HCEC 1CT (cell line): ENCODE data around the gene CD101.

ENCODE experiments used
- DNase-seq: peaks from one replicate; pipeline ENCODE4 v3.0.0-alpha.2; 2017

Gene CD101

DNA sequence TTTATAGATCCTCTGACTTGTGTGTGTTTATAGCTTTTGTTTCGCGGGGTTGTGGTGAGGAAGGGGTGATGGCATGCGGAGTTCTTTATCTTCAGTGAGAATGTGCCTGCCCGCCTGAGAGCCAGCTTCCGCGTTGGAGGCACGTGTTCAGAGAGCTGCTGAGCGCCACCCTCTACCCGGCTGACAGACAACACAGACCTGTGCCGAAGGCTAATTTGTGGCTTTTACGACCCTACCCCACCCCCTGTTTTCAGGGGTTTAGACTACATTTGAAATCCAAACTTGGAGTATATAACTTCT lies 14.4 kb upstream of the CD101 start:
- DNase-seq = no peak

DNA sequence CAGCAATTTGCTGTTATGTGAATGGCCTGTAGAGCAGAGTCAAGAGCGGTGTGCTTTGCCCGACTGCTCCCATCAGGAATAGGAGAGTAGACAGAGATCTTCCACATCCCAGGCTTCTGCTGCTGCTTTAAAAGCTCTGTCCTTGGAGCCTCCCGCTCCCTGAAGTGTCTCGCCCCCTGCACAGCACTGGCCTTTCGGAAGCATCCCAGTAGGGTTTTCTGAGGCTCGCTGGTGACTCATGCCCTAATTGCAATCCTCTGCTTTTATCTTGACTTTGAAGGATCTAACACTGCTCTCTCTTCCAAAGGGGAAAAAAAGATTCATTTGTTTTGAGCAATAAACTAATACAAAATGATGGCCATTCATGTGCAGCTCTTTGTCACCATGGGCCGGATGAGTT lies 13.3 kb upstream of the CD101 start:
- DNase-seq = no peak

DNA sequence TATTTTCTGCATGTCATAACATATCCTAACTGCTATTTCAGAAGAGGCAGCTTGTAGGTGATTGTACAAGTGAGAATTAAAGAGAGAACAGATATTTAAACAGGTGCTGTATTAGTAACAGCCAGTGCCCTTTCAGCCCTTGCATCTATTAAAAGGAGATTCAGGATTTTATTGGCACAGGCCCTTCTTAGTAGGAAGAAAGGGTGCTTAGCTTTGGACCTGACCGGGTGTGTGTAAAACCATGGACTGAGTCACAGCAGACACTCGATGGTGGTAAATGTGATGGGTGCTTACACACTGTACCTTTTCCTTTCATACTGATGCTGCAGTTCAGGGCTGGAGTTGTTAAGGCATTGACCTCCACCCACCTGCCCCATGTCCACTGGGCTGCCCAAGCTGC lies 12.7 kb upstream of the CD101 start:
- DNase-seq = no peak

DNA sequence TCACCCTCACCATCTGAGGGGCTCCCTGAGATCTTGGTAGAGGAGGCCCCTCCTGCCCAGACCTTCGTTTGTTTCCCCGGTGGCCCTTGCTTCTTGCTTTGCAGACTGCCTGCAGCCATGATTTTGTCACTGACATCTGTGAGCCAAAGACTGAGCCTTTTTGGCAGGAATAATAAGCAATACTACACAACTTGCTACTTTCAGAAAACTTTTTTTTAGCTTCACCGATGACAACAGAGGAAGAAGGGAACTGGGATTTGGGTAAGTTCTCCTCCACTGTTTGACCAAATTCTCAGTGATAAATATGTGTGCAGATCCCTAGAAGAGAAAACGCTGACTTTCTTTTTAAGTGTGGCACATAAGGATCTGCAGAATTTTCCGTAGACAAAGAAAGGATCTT lies 11.7 kb upstream of the CD101 start:
- no peak for DNase-seq

DNA sequence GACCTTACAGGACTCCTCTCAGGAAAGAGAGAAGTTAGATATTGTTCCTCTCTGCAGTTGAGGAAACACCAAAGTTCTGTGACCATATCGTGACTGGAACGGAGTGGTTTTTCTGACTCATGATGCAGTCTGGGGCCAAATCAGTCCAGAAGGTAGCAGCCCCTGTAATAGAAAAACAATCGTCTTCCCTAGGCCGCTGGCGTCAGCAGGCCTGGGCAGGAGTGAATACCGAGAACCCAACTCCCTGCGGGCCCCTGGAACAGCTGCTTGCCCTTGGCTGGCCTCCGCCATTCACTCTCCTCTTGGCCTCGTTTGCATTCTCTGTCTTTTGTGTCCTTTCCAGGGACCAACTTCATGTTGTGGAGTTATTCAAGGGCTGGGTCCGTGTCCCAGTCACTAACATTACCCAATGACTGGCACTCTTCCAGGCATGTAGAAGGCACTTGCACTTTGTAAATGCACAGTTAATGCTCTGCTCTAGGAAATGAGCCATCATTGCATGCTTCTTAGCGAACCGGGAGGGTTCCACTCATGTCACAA lies 10.9 kb upstream of the CD101 start:
- DNase-seq = no peak

DNA sequence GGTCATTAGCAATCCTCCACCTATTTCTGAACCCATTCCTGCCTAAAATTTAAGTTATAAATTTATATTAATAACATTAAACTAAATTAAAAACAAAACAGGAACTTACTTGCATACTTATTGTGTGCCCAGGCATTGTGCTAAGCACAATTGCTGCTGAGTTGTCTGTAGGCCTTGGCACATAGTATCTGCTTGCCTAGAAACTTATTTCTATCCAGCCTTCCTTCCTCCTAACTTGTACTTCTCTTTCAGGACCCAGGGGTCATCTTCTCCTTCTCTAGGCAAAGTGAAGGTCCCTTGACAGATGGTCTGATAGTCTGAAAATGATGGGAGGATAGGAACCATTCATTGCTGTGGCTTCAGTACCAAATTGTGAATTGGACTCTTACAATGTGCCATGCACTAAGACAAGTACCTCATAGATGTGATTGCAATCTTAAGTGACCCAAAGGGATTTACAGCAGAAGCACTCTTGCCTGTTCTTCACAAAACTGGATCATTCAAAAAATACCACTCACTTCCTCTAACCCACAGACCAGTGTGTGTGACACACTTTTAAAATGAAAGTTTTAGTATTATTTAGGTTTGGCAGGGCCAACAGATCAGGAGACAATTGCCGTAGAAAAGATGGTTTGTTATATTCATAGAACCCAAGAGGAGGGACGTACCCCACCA lies 10.3 kb upstream of the CD101 start:
- DNase-seq = no peak

DNA sequence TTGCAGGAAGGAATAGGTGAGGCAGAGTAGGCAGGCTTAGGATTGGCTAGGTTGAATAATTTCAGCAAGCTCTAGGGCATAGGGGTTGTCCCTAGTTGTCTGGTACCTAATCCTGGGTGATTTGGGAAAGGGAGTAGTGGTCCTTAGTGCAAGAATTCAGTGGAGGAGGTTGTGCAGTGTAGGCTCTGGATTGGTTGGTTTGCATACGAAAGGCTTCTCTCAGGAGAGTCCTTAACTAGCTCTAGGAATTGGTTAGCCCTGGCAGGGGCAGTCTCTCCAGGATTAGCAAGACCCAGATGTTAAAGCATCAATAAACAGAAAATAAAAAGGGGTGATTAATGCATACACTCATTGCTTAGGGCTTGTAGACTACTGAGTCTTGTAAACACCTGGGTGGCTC lies 9.6 kb upstream of the CD101 start:
- DNase-seq = no peak

DNA sequence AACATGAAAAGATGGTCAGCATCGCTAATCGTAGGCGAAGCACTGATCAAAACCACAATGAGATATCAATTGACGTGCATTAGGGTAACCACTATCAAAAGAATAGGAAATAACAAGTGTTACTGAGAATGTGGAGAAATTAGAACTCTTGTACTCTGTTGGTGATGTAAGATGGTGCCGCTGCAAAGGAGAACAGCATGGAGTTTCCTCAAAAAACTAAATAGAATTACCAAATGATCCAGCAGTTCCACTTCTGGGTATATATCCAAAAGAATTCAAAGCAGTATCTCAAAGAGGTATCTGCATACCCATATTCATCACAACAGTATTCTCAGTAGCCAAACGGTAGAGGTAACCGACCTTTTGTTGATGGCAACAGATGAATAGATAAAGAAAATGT lies 8.3 kb upstream of the CD101 start:
- no peak for DNase-seq

DNA sequence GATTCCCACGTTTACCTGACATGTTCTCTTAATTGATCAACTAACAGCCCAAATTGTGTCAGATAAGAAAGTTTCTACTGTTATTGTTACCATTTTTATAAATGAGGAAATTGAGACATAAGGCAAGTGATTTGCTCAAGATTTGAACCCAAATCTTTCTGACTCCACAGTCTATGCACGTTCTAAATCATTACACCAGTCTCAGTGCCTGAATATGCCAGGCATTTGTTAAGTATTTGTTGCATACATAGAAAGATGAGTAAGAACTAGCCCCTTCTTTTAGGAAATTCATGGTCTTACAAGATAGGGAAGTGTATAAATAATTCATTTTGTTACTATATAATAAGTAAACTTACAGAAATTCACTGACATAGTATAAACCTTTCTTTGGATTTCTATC lies 7.1 kb upstream of the CD101 start:
- DNase-seq = no peak

DNA sequence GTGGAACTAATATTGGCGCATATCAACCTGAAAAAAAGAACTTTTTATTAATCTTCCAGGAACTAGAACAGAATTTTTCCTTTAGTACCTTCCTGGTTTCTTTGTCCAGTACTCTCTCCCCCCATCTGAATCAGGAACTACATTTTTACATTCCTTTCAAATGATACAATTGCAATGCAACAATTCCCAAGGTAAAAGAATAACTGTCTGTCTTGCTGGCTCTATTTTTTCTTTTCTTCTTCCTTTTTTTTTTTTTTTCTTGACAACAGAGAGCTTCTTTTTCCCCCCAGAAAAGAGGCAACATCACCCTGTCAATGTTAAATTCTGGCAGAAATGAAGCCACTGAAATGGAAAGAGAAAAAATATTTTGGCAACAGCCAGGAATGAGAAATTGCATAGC lies 4.5 kb upstream of the CD101 start:
- no peak for DNase-seq

DNA sequence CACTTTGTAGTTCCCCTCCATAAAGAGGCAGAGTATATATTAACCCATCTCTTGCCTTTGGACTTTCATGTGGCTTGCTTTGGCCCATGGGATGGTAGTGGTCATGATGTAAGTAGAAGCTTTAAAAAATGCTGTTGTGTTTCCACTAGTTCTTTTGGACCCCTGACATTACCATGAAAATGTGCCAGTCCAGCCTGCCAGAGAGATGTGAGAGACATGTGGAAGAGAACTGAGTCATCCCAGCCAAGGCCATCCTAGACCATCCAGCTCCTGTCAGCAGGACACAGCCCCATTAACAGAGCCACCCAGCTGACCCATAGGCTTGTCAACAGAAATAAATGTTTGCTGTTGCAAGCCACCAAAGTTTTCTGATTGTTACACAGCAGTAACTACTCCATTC lies 3.9 kb upstream of the CD101 start:
- DNase-seq = no peak

DNA sequence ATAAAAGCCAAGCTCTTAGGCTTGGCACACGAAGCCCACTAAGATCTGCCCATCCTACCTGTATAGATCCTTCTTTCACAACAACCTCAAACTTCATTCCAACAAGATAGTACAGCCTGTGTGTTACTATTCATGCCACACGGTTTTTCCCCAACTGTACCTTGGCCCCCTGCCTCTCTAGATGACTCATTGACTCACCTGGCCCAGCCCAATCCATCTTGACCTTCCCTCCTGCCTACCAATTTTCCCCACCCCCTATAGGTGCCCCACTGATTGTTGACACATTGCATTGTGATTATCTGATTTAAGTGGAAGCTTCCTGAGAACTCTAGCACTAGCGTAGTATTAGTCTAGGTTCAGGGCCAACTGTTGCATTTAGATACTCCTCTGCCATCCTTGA lies 2.0 kb upstream of the CD101 start:
- no peak for DNase-seq

DNA sequence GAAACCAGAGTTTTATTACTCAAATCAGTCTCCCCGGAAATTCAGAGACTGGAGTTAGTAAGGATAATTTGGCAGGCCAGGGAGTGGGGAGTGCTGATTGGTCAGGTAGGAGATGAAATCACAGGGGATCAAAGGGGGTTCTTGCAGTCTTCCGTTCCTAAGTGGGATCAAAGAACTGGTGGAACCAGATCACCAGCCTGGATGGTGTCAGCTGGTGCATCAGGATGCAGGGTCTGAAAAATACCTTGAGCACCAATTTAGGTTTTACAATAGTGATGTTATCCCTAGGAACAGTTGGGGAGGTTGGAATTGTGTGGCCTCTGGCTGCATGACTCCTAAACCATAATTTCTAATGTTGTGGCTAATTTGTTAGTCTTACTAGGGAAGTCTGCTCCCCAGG lies 1.4 kb upstream of the CD101 start:
- no peak for DNase-seq

DNA sequence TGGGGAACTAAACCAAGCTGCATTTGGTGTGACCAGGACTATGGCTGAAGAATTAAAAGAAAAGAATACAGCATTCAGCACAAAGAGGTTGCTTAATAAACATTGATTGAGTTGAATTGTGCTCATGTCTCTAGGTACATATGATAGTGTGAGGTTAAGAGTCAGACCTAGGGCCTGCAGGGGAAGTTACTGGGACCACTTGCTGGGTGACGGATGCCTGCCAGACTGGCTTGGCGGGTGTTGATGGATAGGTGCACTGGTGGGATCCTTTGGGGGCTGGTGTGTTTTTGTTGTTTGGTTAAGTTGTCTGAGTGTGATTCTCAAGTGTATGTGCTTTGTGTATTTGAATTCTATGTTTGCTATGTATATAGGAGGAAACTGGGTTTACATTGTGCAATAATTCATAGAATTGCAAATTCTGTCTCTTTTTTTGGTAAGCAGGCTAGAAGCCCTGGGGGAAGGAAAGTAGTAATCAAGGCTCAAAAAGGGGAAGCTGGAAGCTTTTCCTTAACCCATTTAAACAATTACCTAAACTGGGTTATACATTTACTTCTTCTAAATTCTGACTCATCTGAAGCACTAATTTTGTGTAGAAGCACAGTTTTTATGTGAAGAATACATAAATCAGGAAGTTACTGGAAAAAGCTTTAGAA lies 1.8 kb downstream of the CD101 start:
- no peak for DNase-seq

DNA sequence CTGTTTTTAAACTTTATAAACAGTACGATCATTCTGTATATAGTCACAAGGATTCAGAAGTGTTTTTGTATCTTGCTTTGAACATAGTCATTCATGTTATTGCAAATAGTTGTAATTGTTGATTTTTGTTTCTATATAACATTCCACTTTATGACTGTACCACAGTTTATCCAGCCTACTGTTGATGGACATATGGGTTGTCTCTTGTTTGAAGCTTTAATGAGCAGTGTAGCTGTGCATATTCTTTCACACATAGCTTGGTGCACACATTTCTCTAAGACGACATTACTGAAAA lies 6.1 kb downstream of the CD101 start:
- no peak for DNase-seq

DNA sequence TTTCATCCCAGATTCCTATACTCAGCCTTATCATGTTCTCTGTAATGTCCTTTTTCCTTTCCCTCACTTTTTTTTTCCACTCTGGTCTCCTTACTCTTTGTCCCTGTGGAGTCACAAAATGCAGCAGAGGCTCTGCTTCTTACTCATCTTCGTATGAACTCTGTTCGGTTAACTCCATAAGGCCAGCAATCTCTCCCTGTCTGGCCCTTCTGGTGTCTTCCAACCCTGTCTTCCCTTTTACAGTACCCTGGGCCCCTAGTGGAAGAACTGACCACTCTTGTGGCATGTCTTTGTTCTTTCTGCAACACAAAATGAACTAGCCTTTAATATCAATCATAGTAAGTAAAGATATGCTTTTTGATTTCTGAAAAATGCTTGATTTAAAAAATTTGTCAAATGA lies 7.1 kb downstream of the CD101 start:
- DNase-seq = no peak

DNA sequence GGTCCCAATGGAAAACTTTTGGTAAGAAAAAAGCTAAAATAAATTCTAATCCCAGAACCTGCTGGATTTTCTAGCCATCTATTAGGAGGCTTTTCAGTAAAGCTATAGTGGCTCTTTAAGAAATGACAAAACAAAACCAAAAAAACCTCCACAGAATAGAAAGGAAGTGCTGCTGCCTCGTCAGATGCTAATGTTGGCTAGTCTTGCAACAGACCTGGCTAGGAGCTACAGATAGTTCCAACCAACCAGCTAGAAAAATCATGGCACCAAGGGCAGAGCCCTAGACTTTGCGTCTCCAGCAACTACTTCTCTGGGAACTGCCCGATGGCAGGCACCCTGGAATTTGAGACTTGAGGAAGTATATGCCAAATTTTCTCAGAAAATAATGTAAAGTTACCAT lies 7.6 kb downstream of the CD101 start:
- no peak for DNase-seq

DNA sequence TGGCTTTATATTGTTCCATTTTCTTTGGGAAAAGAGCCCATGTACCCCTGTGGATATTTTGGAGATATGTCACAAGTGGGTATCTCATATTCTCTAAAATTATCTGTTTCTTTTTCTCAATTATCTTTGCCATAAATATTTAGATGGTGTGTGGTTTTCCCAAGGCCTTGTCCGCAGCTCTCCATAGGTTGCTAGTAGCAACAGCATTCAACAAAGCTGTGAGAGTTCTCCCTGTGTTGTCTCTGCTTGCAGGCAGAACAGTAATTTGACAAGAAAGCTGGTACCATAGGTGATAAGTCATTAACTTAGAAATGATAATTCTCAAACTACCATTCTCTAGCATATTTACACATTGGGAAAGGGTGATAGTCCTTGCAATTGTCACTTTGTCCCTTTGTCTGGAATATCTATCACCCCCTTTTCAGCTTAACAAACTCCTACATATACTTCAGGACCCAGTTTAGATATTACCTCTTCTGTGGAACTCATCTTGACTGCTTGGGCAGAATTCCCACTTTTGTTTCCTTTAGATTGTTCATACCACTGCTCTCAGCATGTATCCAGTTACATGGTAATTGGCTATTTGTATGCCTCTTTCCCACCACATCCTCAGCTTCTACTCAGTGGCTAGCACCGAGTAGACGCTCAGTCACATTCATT lies 8.9 kb downstream of the CD101 start:
- DNase-seq = no peak

DNA sequence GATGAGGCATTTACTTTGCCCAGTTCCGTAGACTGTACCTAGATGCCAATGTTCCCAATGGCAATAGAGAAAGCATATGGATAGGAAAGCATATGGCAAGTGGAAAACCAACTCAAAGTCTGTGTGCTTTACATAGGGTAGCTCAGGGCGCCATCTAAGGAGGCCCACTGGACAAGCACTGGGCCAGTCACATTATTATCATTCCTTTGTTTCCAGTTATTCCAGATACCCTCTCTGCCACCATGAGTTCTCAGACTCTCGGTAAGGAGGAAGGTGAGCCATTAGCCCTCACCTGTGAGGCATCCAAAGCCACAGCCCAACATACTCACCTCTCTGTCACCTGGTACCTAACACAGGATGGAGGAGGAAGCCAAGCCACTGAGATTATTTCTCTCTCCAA lies 9.8 kb downstream of the CD101 start:
- no peak for DNase-seq

DNA sequence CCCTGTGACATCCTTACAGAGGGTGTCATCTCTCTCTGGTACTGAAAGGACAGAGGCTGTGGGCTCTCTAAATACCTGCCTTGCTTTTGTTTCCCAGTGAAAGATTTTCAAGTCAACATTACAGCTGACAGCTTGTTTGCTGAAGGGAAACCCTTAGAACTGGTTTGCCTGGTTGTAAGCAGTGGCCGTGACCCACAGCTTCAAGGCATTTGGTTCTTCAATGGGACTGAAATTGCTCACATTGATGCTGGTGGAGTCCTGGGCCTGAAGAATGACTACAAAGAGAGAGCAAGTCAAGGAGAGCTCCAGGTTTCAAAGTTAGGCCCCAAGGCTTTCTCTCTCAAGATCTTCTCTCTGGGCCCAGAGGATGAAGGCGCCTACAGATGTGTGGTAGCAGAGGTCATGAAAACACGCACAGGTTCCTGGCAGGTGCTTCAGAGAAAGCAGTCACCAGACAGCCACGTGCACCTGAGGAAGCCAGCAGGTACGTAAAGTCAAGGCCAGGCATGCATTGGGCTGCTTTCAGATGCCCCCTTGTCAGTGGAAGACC lies 11.8 kb downstream of the CD101 start:
- no peak for DNase-seq

DNA sequence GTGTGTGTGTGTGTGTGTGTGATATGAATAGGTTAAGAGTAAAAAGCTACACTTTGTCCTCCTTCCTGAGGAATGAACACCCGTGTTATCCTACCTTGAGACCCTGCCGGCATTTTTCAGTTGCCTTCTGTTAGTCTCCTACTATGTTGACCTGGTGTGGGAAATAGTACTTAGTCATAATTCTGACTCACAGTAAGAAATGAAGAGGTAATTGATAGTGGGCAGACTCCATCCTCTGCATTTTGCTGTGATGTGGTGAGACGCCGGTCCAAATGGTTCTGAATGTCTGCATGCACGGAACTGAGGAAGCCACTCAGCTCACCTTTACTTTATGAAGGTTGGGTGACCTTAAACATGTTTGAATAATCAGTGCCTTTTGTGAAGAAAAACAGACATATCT lies 12.6 kb downstream of the CD101 start:
- DNase-seq = no peak

DNA sequence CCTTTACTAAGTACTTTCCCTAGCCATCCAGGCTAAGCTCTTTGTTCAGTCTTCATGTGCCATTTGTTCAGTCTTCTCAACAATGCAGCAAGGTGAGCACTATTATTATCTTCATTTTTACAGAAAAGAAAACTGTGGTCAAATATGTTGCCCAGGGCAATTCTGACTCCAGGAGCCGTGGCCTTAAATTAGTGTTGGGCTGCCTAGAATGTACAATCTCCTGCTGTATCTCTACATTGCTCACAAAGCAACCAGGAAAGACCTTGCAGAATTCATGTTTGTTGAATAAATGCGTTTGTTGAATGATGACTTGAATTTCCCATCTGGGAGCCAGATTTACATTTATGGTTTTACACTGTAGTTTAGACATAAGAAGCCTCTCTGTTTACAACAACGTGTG lies 14.2 kb downstream of the CD101 start:
- DNase-seq = no peak

DNA sequence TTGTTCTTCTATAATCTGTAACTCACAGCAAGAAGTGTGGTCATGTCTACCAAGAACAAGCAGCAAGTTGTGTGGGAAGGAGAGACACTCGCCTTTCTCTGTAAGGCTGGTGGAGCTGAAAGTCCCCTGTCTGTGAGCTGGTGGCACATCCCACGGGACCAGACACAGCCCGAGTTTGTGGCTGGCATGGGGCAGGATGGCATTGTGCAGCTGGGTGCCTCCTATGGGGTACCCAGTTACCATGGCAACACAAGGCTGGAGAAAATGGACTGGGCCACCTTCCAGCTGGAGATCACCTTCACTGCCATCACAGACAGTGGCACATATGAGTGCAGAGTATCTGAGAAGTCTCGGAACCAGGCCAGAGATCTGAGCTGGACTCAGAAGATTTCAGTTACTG lies 15.5 kb downstream of the CD101 start:
- no peak for DNase-seq

DNA sequence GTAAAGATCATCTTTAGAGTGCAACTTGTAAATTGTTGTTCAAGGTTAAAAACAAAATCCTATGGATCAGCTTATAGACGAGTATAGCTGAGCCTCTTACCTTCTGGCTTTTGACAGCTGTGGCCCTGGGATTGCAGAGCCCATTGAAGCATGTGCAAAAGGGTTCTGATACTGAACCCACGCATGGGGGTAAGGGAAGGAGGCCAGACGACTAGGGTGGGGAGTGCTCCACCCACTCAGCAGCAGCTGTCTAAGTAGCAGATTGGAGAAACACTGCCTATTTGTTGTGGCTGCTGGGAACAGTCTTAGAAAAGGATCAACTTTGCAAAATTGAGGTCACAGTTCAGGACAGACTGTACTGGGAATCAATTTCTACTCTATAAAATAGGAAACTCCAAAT lies 16.1 kb downstream of the CD101 start:
- DNase-seq = no peak
